CD4-positive, alpha-beta T cell treated with Interleukin-15 for 4 hours (primary cell): ENCODE measurements around the gene KCNE2.
"Not testable (repeated sequence)": the region's sequence is repeated elsewhere in the genome, so short reads cannot be mapped to it uniquely, and the experiment has no call there.

Source experiments
- DNase-seq: peaks from one replicate; pipeline ENCODE4 v3.0.0-alpha.2; 2020; ENCODE audit warnings: low spot score

Gene KCNE2

DNA sequence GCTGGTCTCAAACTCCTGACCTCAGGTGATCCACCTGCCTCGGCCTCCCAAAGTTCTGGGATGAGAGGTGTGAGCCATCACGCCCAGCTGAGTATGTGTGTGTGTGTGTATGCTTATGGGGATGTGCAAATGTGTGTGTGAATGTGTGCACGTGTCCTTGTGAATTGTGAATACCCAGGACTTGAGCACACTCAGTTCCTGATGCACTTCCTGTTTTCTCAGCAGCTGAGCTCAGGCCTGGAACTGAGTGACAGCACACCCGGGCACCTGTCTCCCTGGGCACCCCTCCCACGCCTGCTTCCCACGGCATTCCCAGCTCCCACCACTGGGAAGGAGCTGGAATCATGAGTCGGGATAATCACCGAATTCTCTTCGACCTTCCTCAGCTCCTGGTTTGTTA, 43.5 kb downstream of the KCNE2 start:
- not testable (repeated sequence) for DNase-seq

DNA sequence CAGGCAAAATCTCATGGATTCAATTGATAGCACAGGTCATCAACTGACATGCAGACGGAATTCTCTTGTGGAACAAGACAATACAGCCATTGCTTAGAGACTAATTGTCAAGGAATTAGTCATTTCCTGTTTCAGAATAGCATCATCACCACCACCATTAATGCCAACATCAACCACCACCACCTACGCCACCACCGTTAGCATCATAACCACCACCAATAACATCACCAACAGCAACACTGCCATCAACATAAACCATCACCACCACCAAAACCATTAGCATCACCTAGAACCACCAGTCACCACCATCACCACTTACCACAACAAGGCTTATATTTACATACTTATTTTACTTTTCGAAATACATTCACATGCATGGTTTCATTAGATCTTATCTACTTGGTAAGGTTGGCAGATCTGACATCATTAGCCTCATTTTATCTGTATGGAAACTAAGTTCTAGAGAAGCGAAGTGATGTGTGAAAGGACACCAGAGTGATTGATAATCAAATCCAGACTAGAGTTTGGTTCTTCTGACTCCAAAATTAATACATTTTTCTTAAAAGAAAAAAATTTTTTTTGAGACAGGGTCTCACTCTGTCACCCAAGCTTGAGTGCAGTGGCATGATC, 53.8 kb downstream of the KCNE2 start:
- not testable (repeated sequence) for DNase-seq
